DLD1 (cell line): Measurements from ENCODE around the gene CLTA.

ENCODE experiments used
- in situ Hi-C: cut with HindIII; loops from 2 replicates; pipeline ENCODE4 v1.10.0; 2017; ENCODE audit warnings: low sequenced_read_pairs

CLTA gene

GRCh38 chr9:36187414-36187813 lies 3.3 kb upstream of the CLTA start:
- in situ Hi-C loops, result no loop called here

GRCh38 chr9:36188212-36188611 lies 2.5 kb upstream of the CLTA start:
- in situ Hi-C loops, result no loop called here

- in situ Hi-C loops, result no loop called here
Observed at GRCh38 chr9:36189976-36190375, 745 bp upstream of the CLTA start.

- in situ Hi-C loops, result no loop called here
Observed at GRCh38 chr9:36191290-36191645, 547 bp downstream of the CLTA start.

- in situ Hi-C loops, result no loop called here
Observed at GRCh38 chr9:36191686-36192085, 965 bp downstream of the CLTA start.

GRCh38 chr9:36192196-36192595 lies 1.5 kb downstream of the CLTA start:
- in situ Hi-C loops, result no loop called here

- in situ Hi-C loops, result no loop called here
Observed at GRCh38 chr9:36193023-36193422, 2.3 kb downstream of the CLTA start.

GRCh38 chr9:36194326-36195000 lies 3.7 kb downstream of the CLTA start:
- in situ Hi-C loops, result no loop called here

- in situ Hi-C loops, result no loop called here
Observed at GRCh38 chr9:36204906-36205547, 14.3 kb downstream of the CLTA start.

- in situ Hi-C loops, result no loop called here
Observed at GRCh38 chr9:36207016-36207415, 16.3 kb downstream of the CLTA start.

- in situ Hi-C loops, result no loop called here
Observed at GRCh38 chr9:36207546-36208012, 16.9 kb downstream of the CLTA start.

- in situ Hi-C loops, result no loop called here
Observed at GRCh38 chr9:36208521-36209253, 18.0 kb downstream of the CLTA start.

GRCh38 chr9:36210722-36211121 lies 20.0 kb downstream of the CLTA start:
- in situ Hi-C loops, result no loop called here

- in situ Hi-C loops, result no loop called here
Observed at GRCh38 chr9:36211510-36211909, 20.8 kb downstream of the CLTA start.

GRCh38 chr9:36213387-36213786 lies 22.7 kb downstream of the CLTA start:
- in situ Hi-C loops, result no loop called here

GRCh38 chr9:36213989-36214388 lies 23.3 kb downstream of the CLTA start:
- in situ Hi-C loops, result no loop called here

- in situ Hi-C loops, result no loop called here
Observed at GRCh38 chr9:36214571-36214970, 23.9 kb downstream of the CLTA start.

- in situ Hi-C loops, result no loop called here
Observed at GRCh38 chr9:36217256-36217968, 26.7 kb downstream of the CLTA start.

- in situ Hi-C loops, result no loop called here
Observed at GRCh38 chr9:36218011-36218410, 27.3 kb downstream of the CLTA start.

- in situ Hi-C loops, result no loop called here
Observed at GRCh38 chr9:36218411-36218901, 27.7 kb downstream of the CLTA start.

GRCh38 chr9:36221667-36222066 lies 30.9 kb downstream of the CLTA start:
- in situ Hi-C loops, result no loop called here
